ENCODE data around the gene LDLRAD4. TPM values are rescaled to one million over a fixed set of nuclear protein-coding genes. Genes with fewer than 3 reads are reported as not detected.

The LDLRAD4 gene
- total RNA-seq, 1 experiment from 2014 or later = 1.7 TPM

DNA sequence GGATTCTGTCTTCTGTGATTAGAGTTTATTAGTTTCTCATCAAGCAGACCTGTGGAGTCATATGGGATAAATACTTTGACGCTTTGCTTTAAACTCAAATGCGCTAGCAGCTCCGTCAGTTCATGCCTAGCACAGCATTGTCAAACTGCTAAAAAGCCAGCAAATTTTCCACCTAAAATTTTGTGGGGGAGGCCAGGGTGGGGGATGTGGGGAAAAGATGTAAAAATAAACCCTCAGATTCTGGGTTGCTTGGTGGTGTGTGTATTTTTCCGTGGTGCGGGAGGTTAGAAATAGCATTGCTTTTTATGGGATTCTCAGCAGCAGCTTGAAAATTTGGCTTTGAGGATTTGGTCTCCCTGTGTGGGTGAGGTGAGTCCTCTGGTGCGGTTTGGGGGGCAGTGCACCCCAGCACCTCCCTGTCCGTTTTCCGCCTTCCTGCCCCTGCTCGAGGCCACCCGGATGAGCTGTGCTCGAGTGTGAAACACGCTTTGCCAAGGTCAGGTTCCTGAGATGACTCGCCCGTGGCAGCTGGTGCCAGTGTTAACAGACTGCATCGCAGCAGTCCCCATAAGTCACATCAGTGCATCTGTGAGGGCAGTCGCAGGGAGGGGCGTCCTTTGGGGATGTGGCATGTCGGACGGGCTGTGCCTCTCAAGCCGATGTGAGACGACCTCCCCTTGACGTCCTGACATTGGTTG lies 65.9 kb downstream of the LDLRAD4 start:
- DNase-seq (ENCODE audit: low spot score) = no peak

DNA sequence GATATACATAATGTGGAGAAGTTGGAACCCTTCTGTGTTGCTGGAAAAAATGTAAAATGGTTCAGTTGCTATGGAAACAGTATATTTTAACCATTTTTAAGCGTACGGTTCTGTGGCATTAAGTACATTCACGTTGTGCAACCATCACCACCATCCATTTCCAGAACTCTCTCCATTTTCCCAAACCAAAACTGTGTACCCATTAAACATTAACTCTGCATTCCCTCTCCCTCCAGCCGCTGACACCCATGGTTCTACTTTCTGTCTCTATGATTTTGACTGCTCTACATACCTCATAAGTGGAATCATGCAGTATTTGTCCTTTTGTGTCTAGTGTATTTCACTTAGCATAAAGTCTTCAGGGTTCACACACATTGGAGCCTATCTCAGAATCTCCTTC lies 67.3 kb downstream of the LDLRAD4 start:
- no peak for DNase-seq (ENCODE audit: low spot score)

DNA sequence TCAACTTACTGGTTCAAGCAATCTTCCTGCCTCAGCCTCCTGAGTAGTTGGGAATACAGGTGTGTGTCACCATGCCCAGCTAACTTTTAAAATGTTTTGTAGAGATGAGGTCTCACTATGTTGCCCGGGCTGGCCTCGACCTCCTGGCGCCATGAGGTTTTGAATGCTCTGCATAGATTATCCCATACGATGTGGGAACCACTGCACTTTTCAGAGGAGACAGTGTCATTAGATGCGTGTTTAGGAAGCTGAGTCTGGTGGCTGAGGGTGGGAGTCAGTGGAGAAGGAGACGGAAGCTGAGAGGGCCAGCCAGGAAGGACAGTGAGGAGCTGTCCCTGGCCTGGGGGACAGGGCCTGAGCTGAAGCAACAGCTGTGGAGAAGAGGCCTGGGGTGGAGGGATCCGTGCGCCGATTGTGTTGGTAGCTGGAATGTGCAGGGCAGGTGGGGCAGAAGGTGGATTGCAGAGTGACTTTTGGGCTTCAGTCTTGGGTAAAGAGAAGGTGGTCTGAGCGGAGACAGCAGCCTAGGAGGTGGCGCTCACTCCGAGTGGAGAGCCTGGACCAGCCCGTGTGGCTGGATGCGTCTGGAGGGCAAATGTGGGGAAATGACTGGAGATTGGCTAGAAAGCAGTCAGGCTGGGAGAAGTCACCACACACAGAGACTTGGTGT lies 68.0 kb downstream of the LDLRAD4 start:
- no peak for DNase-seq (ENCODE audit: low spot score)

DNA sequence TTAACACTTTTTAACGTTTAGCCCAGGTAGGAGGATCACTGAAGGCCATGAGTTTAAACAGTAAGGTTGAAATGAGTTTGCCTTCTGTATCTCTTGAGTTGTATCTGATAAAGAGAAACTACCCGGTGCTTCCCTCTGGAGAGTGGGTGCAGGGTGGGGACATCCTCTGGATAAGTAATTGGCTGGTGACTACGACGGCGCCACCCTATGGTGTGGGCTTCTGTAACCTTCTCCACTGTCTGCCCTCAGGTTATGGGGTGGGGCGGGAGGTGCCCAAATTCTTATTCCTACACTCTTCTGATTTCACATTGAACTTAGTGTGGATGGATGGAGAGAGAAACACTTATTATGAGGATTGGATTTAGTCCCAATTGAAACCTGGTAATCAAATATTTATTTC lies 68.8 kb downstream of the LDLRAD4 start:
- DNase-seq (ENCODE audit: low spot score) = peak; percentile 27

DNA sequence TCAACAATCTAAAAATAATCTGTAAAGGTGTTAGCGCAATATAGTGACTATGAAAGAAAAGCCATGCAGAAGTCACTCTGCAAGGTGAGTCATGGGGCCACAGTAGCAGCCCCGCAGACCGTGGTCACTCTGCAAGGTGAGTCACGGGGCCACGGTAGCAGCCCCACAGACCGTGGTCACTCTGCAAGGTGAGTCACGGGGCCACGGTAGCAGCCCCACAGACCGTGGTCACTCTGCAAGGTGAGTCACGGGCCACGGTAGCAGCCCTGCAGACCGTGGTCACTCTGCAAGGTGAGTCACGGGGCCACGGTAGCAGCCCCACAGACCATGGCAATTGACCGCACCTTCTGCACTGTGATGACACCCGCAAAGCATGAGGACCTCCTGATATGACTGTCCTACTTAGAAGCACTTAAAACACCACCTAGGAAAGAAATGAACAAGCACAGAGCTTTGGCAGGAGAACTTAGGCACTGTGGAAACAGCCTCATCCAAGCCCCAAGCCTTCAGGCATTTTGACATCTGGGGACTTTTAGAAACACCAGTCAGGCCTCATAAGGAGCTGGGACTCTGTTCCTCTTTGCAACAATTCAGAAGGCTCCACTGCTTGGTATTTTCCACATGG lies 70.1 kb downstream of the LDLRAD4 start:
- DNase-seq (ENCODE audit: low spot score) = no peak

DNA sequence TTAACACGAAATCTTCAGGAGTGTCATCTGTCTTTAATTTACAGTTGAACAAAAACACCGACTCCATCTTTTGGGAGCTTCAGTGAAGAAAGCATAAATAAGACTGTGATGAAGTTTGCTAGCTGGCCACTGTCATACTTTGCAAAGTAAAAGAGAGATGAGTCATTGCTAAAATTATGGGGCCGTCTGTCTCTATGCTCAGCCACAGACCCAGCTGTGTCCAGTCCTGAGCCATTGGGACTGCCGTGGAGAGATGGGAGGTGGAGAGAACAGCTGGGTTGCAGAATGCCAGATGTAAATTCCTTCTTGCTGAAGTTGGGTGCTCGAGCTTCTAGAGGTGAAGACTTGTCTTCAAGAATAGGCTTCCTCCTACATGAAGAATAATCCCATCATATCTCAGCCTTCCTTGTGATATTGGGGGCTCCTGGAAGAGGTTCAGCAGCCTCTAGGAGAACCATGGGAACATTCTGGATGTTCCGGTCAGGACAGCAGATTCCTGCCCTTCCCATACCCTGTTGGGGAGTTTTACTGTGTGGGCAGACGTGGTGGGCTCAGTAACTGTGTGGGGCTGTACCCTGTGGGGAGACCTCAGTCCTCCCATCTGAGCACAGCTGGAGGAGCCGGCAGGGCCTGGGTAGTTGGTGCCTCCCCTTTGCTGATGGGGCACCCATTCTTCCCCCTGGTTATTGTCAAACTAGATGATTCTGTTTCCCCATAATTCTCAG lies 71.1 kb downstream of the LDLRAD4 start:
- no peak for DNase-seq (ENCODE audit: low spot score)

DNA sequence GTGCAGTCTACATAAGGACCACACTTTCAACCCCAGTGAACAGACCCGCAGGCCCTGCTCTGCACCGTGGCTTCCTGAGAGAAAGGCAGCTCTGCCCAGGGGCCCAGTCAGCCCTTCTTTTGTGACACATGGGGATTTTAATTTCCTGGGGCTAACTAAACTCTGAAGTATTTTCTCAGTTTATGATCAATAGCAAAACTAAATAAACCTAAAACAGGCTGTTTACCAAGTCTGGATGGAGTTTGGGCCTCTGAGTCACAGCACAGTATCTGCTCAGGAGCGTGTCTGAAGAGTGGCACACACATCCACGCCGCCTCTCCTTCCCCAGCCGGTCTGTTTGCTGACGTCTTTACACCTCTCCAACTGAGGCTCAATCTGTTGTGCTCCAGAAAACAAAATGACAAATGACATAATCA lies 72.3 kb downstream of the LDLRAD4 start:
- DNase-seq (ENCODE audit: low spot score) = no peak

DNA sequence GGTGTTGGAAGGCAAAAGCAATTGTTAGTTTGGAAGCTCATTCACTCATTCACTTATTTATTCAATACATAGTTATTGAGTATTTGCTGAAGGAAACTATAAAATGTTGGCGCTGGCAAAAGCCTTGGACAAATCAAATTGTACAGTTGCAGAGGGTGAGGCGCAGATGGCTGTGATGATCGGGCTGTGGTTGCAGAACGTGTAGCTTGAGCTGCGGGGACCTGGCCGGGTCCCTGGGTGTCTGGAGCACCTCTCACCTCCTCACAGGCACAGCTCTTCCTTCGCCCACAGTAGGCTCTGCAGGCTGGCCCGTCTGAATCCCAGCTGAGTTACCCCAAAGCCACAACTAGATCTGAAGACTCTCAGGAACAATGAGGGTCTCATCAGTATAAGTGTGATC lies 72.7 kb downstream of the LDLRAD4 start:
- no peak for DNase-seq (ENCODE audit: low spot score)

DNA sequence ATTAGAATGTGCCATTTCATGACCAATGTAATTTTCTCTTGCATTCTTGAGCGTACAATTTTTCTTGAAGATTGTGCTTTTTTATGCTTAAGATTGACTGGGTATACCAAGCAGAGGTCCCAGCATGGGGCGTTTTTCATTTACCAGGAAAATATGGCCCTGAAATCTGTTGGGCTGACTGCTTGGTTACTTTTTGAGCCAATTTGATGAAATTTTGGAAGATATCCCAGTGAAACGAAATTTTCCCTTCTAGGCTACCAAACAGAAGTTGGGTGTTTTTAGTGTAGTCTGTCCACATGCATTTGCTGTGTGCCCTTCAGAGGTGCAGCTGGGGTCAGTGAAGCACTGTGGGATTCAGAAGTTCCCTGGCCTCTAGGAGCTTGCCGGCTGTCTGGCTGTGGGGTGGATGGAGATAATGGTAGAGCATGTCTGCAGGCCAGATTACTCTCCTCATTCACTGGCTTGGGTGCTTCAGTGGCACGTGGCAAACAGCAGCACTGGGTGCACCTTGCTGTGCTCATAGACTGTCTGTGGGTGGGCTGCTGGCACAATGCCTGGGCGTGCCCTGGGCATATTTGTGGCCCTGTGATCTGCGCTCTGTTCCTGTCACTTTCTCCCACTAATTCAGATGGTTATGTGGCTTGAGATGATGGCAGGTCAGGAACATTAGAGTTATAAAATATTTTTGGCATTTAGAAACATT lies 73.3 kb downstream of the LDLRAD4 start:
- DNase-seq (ENCODE audit: low spot score) = no peak

DNA sequence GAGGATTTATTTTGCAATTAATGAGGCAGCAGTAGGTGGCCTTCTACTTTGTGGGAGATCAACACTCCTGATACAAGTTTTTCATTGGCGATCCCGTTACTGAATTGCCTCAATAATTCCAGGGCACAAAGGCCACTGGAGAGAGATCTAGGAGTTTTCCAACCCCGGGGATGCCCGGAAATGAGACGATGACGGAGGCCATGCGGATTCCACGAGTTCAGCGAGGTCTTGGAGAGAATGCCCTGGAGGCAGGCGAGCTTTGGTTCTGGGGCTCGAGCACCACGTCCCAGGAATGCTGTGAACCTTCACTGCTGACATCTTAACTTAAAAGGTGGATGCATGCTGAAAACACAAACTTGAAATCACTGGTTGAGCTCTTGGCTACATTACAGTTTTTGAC lies 74.2 kb downstream of the LDLRAD4 start:
- DNase-seq (ENCODE audit: low spot score) = no peak

DNA sequence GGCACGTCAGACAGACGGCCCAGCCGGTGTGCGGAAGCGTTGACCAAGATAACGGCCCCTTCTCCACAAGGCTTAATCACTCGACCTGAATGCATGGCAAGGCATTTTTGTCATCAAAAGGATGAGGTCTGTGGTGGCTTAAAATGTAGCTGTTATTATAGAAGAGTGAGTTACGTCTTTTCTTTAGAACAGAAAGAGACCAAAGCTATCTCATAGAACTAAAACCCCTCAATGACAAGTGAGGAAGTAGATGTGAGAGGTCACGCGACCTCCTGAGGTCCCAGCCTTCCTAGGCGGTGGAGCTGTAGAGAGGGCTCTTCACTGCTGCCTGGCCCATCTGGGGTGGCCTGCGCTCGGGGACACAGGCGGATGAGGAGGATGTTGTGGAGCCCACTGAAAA lies 75.7 kb downstream of the LDLRAD4 start:
- no peak for DNase-seq (ENCODE audit: low spot score)

DNA sequence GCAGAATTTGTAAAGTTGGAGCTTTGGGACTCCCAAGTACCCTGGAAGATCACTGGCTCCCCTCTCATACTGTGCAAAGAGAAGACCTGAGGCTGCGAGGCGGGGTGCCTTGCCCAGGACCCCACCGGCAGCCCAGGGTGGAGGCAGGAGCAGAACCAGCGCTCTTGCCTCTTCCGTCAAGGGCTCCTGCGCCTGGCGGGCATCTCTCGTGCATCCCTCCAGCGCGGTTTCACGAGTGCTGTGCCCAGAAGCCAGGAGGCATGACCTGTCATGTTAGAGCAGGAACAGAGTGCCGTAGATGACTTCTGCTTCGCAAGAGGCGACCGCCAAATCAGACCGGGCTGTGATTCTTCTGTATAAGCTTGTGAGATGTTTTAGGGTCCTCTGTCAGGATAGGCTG lies 77.3 kb downstream of the LDLRAD4 start:
- no peak for DNase-seq (ENCODE audit: low spot score)

DNA sequence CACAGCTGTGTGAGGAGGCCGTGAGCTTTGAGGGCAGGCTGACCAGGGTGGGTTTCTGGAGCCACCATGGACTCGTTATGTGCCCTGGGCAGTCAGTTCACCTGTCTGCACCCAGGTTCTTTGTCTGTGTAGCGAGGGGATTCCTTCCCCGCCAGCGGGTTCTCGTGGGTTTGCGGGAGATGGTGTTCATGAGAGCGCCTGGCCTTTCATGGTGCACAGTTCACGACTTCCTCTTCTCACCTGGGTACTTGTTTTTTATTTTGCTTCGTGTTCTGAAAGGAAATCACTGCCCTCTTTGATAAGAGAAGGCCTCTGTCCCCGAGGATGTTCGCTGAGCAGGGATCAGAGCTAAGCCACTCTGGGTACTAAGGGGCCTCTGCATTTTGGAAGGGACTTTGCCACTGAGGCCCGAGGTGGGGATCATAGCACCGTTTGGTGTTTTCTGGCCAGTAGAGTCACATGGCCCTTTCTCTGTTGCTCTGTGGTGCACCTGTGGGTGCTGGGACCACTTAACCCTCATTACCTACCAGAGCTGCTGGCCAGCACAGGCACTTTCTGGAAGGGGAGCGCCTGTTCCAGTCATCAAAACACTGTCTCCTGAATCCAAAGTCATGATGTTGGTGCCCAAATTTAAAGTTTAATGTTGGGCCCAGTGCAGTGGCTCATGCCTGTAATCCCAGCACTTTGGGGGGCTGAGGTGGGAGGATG lies 78.5 kb downstream of the LDLRAD4 start:
- no peak for DNase-seq (ENCODE audit: low spot score)

DNA sequence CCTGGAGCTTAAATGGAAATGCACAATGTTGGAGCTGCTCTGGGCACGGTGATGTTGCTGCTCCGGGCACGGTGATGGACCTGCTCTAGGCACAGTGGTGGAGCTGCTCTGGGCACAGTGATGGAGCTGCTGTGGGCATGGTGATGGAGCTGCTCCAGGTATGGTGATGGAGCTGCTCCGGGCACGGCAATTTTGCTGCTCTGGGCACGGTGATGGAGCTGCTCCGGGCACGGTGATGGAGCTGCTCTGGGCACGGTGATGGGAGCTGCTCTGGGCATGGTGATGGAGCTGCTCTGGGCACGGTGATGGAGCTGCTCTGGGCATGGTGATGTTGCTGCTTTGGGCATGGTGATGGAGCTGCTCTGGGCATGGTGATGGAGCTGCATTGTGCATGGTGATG lies 79.7 kb downstream of the LDLRAD4 start:
- no peak for DNase-seq (ENCODE audit: low spot score)

DNA sequence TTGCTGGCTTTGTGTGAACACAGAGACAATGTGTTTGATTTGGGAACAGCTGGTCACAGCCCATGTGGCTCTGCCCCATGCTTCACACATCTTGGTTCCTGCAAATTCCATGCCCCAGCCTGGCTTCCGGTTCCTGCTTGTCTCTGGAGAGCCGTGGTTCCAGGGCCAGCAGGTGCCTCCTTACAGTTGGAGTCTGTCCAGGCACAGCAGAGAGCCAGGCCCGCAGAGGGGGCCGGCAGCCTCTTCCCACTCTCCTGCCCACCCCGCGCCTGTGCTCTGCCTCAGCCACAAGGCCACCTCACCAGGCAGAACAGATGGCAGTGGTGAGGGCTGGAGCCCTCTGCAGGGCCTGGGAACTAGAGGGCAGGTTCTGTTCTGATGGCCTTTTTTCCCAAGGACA lies 81.5 kb downstream of the LDLRAD4 start:
- DNase-seq (ENCODE audit: low spot score) = no peak

DNA sequence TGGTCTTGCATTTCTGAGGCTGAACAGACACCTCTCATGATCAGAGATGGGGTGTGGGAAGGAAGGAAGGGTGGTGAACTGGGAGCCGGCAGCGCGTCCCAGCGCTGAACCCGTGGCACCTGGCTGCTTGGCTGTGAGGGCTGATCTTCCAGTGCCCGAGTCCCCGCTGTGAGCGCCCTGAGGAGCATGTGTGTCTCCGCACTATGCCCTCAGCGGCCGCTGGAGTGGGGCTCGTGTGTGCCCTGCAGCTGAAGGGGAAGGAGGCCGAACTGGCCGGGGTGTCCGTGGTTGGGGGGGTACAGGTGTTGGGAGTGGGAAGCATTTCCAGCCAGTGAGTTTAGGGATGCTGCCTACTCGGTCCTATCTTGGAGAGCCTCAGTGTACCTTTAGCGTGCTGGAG lies 82.2 kb downstream of the LDLRAD4 start:
- no peak for DNase-seq (ENCODE audit: low spot score)

DNA sequence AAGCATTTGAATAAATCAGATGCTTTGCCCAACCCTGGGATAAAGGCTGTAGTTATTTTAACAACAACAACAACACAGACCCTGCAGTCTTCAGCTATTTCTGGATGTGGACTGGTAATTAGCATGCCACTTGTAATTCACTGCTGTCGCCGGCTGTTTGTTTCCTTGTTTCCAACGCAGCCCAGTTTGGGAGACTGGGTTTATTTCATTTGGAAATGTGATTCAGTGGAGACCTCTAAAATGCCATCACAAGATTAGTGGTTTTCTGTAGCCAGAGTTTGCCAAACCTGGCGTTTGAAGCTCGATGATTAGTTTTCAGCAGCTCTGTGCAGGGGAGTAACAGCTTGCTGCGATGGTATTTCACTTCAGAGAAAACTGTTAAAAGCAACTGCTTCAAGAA lies 83.5 kb downstream of the LDLRAD4 start:
- DNase-seq (ENCODE audit: low spot score) = no peak

DNA sequence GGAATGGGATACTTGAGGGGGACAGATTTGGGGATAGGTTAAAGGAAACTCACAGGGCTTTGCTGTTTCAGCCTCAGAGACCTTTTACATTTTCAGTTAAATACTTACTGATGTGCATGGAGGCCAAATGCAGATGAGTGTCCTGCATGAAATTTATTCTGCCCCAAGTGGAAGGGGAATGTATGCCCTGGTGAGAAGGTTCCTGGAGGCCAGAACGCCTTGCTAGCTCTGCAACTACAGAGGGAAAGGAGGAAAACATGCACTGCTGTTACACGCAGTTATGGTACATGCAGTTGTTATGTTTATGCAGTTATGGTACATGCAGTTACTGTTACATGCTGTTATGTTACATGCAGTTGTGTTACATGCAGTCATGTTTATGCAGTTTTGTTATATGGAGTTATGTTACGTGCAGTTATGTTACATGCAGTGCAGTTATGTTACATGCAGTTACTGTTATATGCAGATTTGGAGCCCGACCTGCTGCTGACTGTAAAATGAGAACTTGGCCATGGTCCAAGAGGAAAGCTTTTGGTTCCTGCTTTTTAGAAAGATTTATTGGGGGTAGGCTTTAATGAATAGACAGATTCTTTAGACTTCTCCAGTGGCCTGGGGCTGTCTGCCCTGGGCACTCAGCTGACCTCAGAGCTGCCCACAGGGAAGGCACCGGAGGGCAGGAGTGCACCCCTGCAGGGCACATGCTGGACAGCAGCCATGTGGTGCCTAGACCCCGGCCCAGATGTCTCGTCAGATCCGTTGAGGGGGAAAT lies 84.1 kb downstream of the LDLRAD4 start:
- DNase-seq (ENCODE audit: low spot score) = no peak

DNA sequence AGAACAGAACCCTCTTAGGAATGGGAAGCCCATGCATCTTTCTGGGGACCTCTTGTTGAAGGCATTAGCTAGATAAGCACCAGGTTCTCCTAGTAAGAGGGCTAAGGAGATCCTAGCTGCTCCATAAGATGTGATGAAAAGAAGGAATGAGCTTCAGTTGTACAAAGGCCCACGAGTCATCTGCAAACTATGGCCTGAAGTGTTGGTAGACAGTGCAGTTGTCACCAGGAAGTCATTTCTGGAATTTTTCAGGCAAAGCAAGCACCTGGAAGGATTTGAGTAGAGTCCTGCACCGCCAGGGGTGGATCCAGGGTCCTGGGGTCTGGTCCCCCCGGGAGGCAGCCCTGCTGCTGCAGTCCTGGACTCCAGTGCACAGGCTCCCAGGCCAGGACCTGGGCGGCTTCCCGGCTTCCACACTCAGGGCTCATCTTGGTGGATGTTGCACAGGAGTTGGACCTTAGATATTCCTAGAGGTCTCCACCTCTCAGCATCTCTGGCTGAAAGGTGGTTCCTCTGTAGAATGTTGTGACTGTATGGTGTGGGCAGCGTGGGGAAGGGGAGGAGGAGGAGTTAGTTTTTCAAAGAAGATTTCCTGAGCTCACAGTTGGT lies 85.3 kb downstream of the LDLRAD4 start:
- DNase-seq (ENCODE audit: low spot score) = no peak

DNA sequence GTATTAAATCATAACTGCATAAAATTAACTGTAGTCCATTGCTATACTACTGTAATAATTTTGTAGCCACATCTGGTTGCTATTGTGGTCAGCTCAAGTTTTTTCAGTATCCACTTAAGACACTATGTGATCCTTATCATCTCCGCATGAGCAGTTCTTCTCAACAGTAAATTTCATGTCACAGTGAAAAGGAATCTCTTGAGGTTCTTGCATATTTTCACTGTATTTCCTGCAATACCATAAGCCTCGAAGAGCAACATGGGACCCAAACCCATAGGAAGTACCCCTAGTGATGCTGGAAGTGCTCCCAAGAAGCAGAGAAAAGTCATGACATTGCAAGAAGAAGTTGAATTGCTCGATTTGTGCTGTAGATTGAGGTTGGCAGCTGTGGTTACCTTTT lies 86.7 kb downstream of the LDLRAD4 start:
- DNase-seq (ENCODE audit: low spot score) = no peak
